Natural killer cell (primary cell): Measurements from ENCODE around the gene TMEM107. TPM values are rescaled to one million over a fixed set of nuclear protein-coding genes. Genes with fewer than 3 reads are reported as not detected.

Experiments used
- ATAC-seq, 3 donors: fragments of 150-1000 bp in 2 of 3; fragments of 200-7000 bp in 1 of 3; cut with Tn5 transposase; 1 replicate in 1 of 3; 2 replicates in 2 of 3; pipeline ENCODE4 v1.10.0; 2021; ENCODE audit warnings: mild to moderate bottlenecking in 2 of 3, moderate library complexity in 2 of 3
- DNase-seq, 2 donors: peaks; one replicate each; pipeline versions ENCODE4 v3.0.0 to v3.0.0-alpha.2; 2013 to 2021; ENCODE audit warnings: mixed read lengths in 1 of 2
- H3K27ac ChIP-seq: one replicate; pipeline ENCODE4 v1.5.1; 2013; ENCODE audit warnings: mild to moderate bottlenecking, low read length
- H3K27me3 ChIP-seq: one replicate; pipeline ENCODE4 v1.6.1; 2013; ENCODE audit warnings: low read length; ENCODE audit not compliant: control insufficient read depth, insufficient read depth
- H3K36me3 ChIP-seq: one replicate; pipeline ENCODE4 v1.6.1; 2013; ENCODE audit warnings: low read length; ENCODE audit not compliant: control insufficient read depth, insufficient read depth
- H3K4me1 ChIP-seq: one replicate; pipeline ENCODE4 v1.6.1; 2013; ENCODE audit warnings: low read length; ENCODE audit not compliant: control insufficient read depth, insufficient read depth
- H3K4me3 ChIP-seq: one replicate; pipeline ENCODE4 v1.5.1; 2013; ENCODE audit warnings: low read length
- H3K9me3 ChIP-seq: one replicate; pipeline ENCODE4 v1.6.1; 2013; ENCODE audit warnings: low read length; ENCODE audit not compliant: control insufficient read depth, insufficient read depth
- H3K27ac Mint-ChIP-seq, 2 donors: one replicate each; pipeline ENCODE4 v1.8.0; 2022; ENCODE audit warnings: mild to moderate bottlenecking in 2 of 2, mixed read lengths in 2 of 2, moderate library complexity in 1 of 2
- H3K27me3 Mint-ChIP-seq, 2 donors: one replicate each; pipeline ENCODE4 v1.8.0; 2022; ENCODE audit warnings: low read depth in 2 of 2, mixed read lengths in 2 of 2
- H3K36me3 Mint-ChIP-seq: one replicate; pipeline ENCODE4 v1.8.0; 2022; ENCODE audit warnings: mixed read lengths
- H3K4me1 Mint-ChIP-seq, 2 donors: one replicate each; pipeline ENCODE4 v1.8.0; 2022; ENCODE audit warnings: mixed read lengths in 2 of 2
- H3K4me3 Mint-ChIP-seq: one replicate; pipeline ENCODE4 v1.8.0; 2022; ENCODE audit warnings: mild to moderate bottlenecking, moderate library complexity, mixed read lengths
- H3K9me3 Mint-ChIP-seq, 2 donors: one replicate each; pipeline ENCODE4 v1.8.0; 2022; ENCODE audit warnings: mixed read lengths in 2 of 2
- CTCF ChIP-seq: fragments of 200-600 bp; IDR thresholded peaks from one replicate; pipeline ENCODE4 v1.8.0; 2022; ENCODE audit warnings: antibody characterized with exemption
- WGBS: methylation state at CpG from one replicate; pipeline ENCODE4 v1.1.7; 2013; ENCODE audit warnings: missing lambda C conversion rate; ENCODE audit not compliant: insufficient coverage; 5-methylcytosine and 5-hydroxymethylcytosine counted together
- intact Hi-C: fragments of 100-400 bp; cut with micrococcal nuclease; formaldehyde crosslinking; loops from one replicate; pipeline ENCODE4 v1.14.2; 2022
- total RNA-seq, 4 donors: library from RNA; stranded (reverse); fragments of 120-200 nt in 1 of 4; gene quantifications; one replicate each; pipeline versions ENCODE4 v1.2.3 to v1.2.4, GENCODE V29; 2013 to 2022

The TMEM107 gene
- total RNA-seq, 3 donors from 2014 or later (not counting 1 experiment from before 2014, with no cell fraction given), result 48.9 to 101 (median 96.1) TPM

GRCh38 chr17:8160741-8161221 is 15.4 kb downstream of the TMEM107 start:
- H3K27ac Mint-ChIP-seq, result no peak overlapping the region
- ATAC-seq, result no peak
- H3K9me3 ChIP-seq, result no peaks in the 10 kb centered on the region
- no peaks in the 10 kb centered on the region for H3K9me3 Mint-ChIP-seq
- peaks cover 28% of the 10 kb centered on the region for H3K36me3 ChIP-seq
- no peak overlapping the region for H3K4me3 ChIP-seq
- H3K4me3 Mint-ChIP-seq, result peak overlapping the region; percentile 82
- WGBS, result 78% methylated on average over 5 of the region's 5 CpGs
- no peaks in the 10 kb centered on the region for H3K27me3 Mint-ChIP-seq
- no peaks in the 10 kb centered on the region for H3K27me3 ChIP-seq
- peaks cover 83% of the 10 kb centered on the region for H3K4me1 ChIP-seq
- intact Hi-C loops, result no loop called here
- peak in 1 of 2 donors; percentile 27 for DNase-seq
- no peak for TF ChIP-seq CTCF
- no peaks in the 10 kb centered on the region for H3K36me3 Mint-ChIP-seq
- H3K27ac ChIP-seq, result peak overlapping the region; percentile 100
- peaks cover 47 to 65% of the 10 kb centered on the region in 2 donors for H3K4me1 Mint-ChIP-seq

GRCh38 chr17:8160224-8160577 is 16.0 kb downstream of the TMEM107 start:
- Mint-ChIP-seq H3K36me3 (no peaks in the 10 kb centered on the region), H3K27ac (no peak overlapping the region), H3K4me3 (peak overlapping the region; percentile 82), H3K4me1 (peaks cover 47 to 65% of the 10 kb centered on the region in 2 donors), H3K27me3 (no peaks in the 10 kb centered on the region), H3K9me3 (no peaks in the 10 kb centered on the region)
- H3K27ac ChIP-seq, result peak overlapping the region; percentile 33
- H3K4me1 ChIP-seq, result peaks cover 85% of the 10 kb centered on the region
- TF ChIP-seq CTCF, result no peak
- intact Hi-C loops, result no loop called here
- ATAC-seq, result no peak
- WGBS, result 82% methylated on average over 4 of the region's 4 CpGs
- H3K9me3 ChIP-seq, result no peaks in the 10 kb centered on the region
- no peak for DNase-seq
- H3K4me3 ChIP-seq, result no peak overlapping the region
- peaks cover 28% of the 10 kb centered on the region for H3K36me3 ChIP-seq
- no peaks in the 10 kb centered on the region for H3K27me3 ChIP-seq

GRCh38 chr17:8159459-8160223 is 16.5 kb downstream of the TMEM107 start:
- Histone ChIP-seq H3K27ac (peak overlapping the region; percentile 33), H3K9me3 (no peaks in the 10 kb centered on the region), H3K4me3 (no peak overlapping the region), H3K27me3 (no peaks in the 10 kb centered on the region), H3K4me1 (peaks cover 85% of the 10 kb centered on the region), H3K36me3 (peaks cover 28% of the 10 kb centered on the region)
- Mint-ChIP-seq H3K4me3 (peak overlapping the region; percentile 71), H3K27ac (no peak overlapping the region), H3K27me3 (no peaks in the 10 kb centered on the region), H3K36me3 (no peaks in the 10 kb centered on the region), H3K4me1 (peaks cover 42 to 59% of the 10 kb centered on the region in 2 donors), H3K9me3 (no peaks in the 10 kb centered on the region)
- intact Hi-C loops, result loop anchor here (2.0 to 10.0 kb wide), 2 partner anchors 13 to 795 kb away; no protein-coding TSS in a partner anchor
- TF ChIP-seq CTCF, result no peak
- no peak for ATAC-seq
- 92% methylated on average over 3 of the region's 4 CpGs for whole genome bisulfite sequencing
- peak in 1 of 2 donors; percentile 21 for DNase-seq
